SH-SY5Y (cell line): Measurements from ENCODE around the gene TOR2A.

Source experiments
- GATA2 ChIP-seq: IDR thresholded peaks from 2 replicates; pipeline ENCODE4 v1.6.1; 2011; ENCODE audit warnings: mild to moderate bottlenecking, low read depth, low read length
- GATA3 ChIP-seq: IDR thresholded peaks from 2 replicates; pipeline ENCODE4 v1.6.1; 2011; ENCODE audit warnings: low read depth, mild to moderate bottlenecking, low read length, moderate library complexity

DNA sequence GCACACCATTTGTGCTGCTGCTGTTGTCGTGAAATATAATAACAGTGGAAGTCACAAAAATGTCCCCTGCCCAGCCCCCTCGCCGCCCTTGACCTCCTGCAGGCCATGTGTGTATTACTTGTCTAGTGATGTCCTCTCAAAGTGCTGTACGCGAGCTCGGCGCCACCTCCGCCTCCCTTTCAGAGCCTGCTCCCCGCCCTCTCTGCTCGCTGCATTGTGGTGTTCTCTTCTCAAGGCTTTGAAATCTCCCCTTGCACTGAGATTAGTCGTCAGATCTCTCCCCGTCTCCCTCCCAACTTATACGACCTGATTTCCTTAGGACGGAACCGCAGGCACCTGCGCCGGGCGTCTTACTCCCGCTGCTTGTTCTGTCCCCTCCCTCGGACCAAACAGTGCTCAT lies 43.0 kb downstream of the TOR2A start:
- no peak for TF ChIP-seq GATA2
- no peak for TF ChIP-seq GATA3
